Effector memory CD8-positive, alpha-beta T cell (primary cell): ENCODE results near the gene FLRT1.
"Not testable (repeated sequence)": the region's sequence is repeated elsewhere in the genome, so short reads cannot be mapped to it uniquely, and the experiment has no call there.

Source experiments
- ATAC-seq: fragments of 150-1000 bp; cut with Tn5 transposase; replicated peaks from 2 replicates; pipeline ENCODE4 v1.10.0; 2021; ENCODE audit warnings: mild to moderate bottlenecking, moderate library complexity
- DNase-seq, 3 experiments: peaks; one replicate each; pipeline ENCODE4 v3.0.0; 2021
- H3K27ac Mint-ChIP-seq, 2 donors: one replicate each; pipeline ENCODE4 v1.8.0; 2022; ENCODE audit warnings: mild to moderate bottlenecking in 2 of 2, mixed read lengths in 2 of 2, moderate library complexity in 2 of 2
- H3K27me3 Mint-ChIP-seq, 2 donors: one replicate each; pipeline ENCODE4 v1.8.0; 2022; ENCODE audit warnings: mixed read lengths in 2 of 2
- H3K36me3 Mint-ChIP-seq: one replicate; pipeline ENCODE4 v1.8.0; 2022; ENCODE audit warnings: mild to moderate bottlenecking, moderate library complexity, mixed read lengths; ENCODE audit not compliant: insufficient read depth
- H3K4me1 Mint-ChIP-seq, 2 donors: one replicate each; pipeline ENCODE4 v1.8.0; 2022; ENCODE audit warnings: low read depth in 2 of 2, mixed read lengths in 2 of 2
- H3K4me3 Mint-ChIP-seq, 2 donors: one replicate each; pipeline ENCODE4 v1.8.0; 2022; ENCODE audit warnings: mild to moderate bottlenecking in 2 of 2, mixed read lengths in 2 of 2, moderate library complexity in 2 of 2
- H3K9me3 Mint-ChIP-seq, 2 donors: one replicate each; pipeline ENCODE4 v1.8.0; 2022; ENCODE audit warnings: mixed read lengths in 2 of 2

The FLRT1 gene

DNA sequence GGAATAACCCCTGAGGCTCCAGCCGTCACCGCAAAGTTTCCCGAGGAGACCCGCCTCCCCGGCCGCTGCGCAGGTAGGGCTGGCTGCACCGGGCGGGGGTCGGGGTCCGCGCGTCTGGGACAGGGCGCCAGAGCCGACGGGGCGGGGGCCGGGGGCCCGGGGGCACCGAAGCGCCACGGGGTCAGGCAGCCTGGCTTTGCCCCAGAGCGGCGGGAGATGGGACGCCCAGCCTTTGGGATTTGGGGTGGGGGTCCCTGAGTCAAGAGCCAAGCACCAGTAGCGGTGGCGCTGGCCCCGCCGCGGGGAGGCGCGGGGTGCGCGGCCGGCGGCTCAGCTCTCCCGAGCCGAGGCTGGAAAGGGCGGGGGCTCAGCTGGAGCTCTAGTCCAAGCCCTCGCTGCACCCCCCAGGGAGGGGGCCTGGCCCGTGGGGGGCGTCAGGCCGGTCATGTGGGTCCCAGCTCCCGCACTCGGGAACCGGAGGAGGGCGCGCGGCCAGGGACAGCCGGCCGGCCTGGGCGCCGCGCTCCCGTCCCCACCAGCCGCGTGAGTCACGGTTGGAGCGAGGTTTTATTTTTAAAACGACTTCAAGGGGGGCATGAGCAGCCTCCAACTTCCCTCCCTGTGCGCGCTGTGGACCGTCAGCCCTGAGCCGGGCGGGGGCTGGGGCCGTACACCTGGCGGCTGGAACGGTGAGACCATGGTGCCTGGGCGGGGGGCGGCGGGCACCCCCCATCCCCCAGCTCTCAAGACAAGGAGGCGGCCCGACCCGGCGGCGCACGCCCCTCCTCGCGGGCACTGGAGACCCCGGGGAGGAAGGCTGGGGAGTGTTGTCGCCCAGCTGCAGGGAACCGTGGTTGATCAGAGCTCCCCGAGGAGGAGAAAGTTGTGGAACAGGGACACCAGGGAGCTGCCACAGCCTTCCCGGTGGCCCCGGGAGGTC, 626 bp downstream of the FLRT1 start:
- peaks cover 7% of the 10 kb centered on the region for H3K36me3 Mint-ChIP-seq
- no peaks in the 10 kb centered on the region for H3K9me3 Mint-ChIP-seq
- no peak for DNase-seq
- no peak overlapping the region for H3K4me3 Mint-ChIP-seq
- no peak overlapping the region for H3K27ac Mint-ChIP-seq
- peaks cover 41 to 75% of the 10 kb centered on the region in 2 donors for H3K27me3 Mint-ChIP-seq
- H3K4me1 Mint-ChIP-seq: peaks cover 4% of the 10 kb centered on the region in 2 donors
- ATAC-seq: no peak

DNA sequence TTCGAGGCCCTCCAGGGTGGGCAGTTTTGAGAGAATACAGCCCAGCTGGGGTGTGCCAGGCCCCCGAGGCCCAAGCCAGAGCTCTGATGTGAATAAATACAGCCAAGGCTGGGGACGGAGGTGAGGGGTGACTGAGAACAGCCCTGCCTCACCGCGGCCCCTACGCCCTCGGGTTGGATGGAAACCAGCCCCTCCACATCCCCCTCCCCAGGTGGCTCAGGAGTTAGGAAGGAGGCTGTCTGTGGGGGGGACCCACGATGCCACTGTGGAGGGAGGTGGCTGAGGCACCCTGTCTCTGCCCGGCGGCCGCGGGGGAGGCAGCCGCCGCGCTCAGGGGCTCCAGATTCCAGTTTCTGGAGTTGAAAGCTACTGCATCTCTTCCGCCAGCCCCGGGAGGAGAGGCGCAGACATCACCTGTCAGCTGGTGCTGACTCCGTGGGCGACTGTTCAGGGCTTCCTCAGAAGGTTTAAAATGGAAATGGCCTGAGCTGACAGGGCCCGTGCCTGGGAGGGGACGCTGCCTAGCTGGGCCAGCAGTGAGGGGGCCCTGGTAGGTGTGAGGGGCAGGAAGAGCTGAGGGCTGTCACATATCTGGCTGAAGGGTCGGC, 1.4 kb downstream of the FLRT1 start:
- H3K4me3 Mint-ChIP-seq: no peak overlapping the region
- H3K36me3 Mint-ChIP-seq: peaks cover 7% of the 10 kb centered on the region
- DNase-seq (no peak), ATAC-seq (no peak)
- H3K9me3 Mint-ChIP-seq: no peaks in the 10 kb centered on the region
- H3K4me1 Mint-ChIP-seq: peaks cover 4% of the 10 kb centered on the region in 2 donors
- no peak overlapping the region for H3K27ac Mint-ChIP-seq
- H3K27me3 Mint-ChIP-seq: peaks cover 41 to 75% of the 10 kb centered on the region in 2 donors

DNA sequence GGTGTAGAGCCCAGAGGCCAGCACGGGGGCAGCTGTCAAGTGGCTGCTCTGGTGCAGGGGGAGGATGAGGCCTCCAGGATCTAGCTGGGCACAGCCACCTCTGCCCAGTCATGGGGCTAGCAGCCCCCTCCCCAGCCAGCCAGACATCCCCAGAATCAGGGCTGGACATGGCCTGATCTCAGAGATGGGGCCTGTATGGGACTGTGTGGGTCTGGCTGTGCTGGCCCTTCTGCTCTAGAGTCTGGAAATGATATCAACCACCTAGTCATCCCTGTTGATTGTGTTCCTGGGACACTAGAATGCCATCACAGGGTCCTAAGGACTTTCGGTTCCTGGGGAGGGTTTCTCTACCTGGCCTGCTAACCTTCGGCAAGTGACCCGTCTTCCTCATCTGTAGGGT, 2.8 kb downstream of the FLRT1 start:
- Mint-ChIP-seq H3K9me3 (no peaks in the 10 kb centered on the region), H3K27me3 (peaks cover 34 to 64% of the 10 kb centered on the region in 2 donors), H3K4me3 (no peak overlapping the region), H3K27ac (no peak overlapping the region), H3K36me3 (peaks cover 7% of the 10 kb centered on the region), H3K4me1 (peaks cover 4% of the 10 kb centered on the region in 2 donors)
- no peak for ATAC-seq
- DNase-seq: no peak

DNA sequence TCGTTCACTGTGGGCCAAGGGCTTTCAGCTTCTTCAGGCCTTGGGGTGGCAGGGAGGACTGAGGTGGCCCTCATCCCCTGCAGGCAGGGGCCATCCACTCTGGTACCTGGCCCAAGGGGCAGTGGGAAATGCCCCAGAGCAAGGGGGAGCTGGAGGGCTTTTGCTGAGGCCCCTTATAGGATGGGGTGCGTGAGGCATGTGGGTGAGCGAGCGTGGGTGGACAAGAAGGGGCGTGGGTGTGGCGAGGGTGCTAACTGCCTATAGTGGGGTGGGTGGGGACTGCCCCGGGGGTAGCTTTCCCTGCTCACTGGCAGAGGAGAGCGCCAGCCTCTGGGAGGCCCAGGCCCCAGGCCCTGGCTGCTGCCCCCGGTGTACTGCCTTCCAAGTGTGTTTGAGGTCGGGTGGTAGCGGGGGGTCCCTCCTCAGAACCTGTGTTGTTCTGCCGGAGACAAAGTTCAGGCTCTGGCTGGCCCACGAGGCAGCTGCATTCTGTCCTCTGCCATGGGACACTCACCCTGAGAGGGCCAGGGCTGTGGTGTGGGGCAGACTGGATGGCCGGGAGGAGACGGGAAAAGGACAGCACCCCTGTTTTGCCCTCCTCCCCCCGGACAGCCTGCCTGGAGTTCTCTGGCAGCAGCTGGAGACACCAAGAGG, 3.4 kb downstream of the FLRT1 start:
- no peak overlapping the region for H3K4me3 Mint-ChIP-seq
- ATAC-seq (no peak), DNase-seq (no peak)
- peaks cover 4% of the 10 kb centered on the region in 2 donors for H3K4me1 Mint-ChIP-seq
- peaks cover 7% of the 10 kb centered on the region for H3K36me3 Mint-ChIP-seq
- H3K9me3 Mint-ChIP-seq: no peaks in the 10 kb centered on the region
- H3K27ac Mint-ChIP-seq: no peak overlapping the region
- H3K27me3 Mint-ChIP-seq: peaks cover 30 to 57% of the 10 kb centered on the region in 2 donors

DNA sequence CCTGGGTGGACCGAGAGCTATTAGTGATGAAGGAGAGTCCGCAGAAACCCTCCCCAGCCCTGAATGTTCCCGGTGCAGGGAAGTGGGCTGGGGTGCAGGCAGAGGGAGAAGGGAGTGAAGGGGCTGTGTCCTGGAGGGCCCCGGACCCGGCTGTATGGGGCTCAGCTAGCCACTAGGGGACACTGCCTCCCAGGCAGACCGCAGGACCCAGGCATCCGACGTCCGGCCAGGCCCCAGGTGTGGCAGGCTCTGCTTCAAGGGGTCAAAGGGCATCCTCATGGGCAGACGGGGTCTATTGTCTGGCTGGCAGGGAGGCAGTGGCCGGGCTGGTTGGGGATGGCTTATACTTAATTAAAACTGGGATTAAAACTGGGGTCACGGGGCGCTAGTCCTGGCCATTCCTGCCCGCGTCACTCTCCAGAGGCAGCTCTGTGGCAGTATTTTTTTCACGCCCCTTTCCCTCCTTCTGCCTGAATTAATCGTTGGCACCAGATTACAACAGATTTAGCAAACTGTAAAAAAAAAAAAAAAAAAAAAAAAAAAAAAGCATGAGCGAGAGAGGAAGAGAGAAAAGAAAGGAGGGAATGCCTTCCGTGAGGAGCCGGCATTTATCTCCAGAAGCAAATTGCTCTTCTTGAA, 5.1 kb downstream of the FLRT1 start:
- DNase-seq: no peak
- Mint-ChIP-seq H3K27ac (no peak overlapping the region), H3K36me3 (peaks cover 3% of the 10 kb centered on the region), H3K4me3 (no peak overlapping the region), H3K9me3 (no peaks in the 10 kb centered on the region), H3K4me1 (no peaks in the 10 kb centered on the region), H3K27me3 (peaks cover 17 to 43% of the 10 kb centered on the region in 2 donors)
- ATAC-seq: no peak

DNA sequence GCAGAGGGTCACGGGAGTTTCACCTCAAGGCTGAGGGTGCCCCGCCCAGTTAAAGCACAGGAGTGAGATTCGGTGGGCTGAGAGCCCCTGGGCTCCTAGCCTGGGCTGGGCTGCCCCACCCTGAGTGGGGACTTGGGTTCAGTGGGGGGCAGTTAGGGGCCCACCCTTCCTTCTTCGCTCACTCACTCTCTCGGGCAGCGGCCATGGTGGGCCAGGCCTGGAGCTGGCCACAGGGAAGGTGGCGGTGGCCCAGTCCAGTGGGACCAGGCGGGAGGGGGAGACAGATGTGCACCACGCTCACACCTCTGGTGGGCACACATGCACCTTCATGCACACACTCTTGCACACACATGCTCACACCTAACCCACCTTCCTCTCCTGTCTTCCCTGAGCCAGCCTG, 6.1 kb downstream of the FLRT1 start:
- Mint-ChIP-seq H3K9me3 (no peaks in the 10 kb centered on the region), H3K27ac (no peak overlapping the region), H3K36me3 (peaks cover 3% of the 10 kb centered on the region), H3K4me3 (no peak overlapping the region), H3K4me1 (no peaks in the 10 kb centered on the region), H3K27me3 (peaks cover 17 to 41% of the 10 kb centered on the region in 2 donors)
- no peak for DNase-seq
- no peak for ATAC-seq

DNA sequence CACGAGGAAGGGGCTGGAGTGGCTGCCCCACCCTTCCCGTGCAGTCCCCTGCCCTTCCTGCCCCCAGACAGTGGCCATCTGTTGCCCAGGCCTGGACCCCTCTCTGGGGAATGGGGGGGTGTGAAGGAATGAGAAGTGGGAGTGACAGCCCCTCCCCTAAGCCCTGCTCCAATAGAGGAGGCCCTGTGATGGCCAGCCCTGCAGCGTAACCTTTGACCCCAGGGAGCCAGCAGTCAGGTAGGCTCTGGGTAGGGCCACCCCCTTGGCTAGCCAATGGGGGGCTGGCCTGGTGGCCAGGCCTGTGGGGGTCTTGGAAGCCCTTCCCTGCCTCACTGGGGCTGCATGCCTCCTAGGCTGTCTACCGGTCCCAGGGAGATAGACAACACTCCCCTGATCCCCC, 6.6 kb downstream of the FLRT1 start:
- Mint-ChIP-seq H3K27ac (no peak overlapping the region), H3K4me3 (no peak overlapping the region), H3K36me3 (peaks cover 3% of the 10 kb centered on the region), H3K27me3 (peaks cover 17 to 36% of the 10 kb centered on the region in 2 donors), H3K9me3 (no peaks in the 10 kb centered on the region), H3K4me1 (no peaks in the 10 kb centered on the region)
- ATAC-seq (no peak), DNase-seq (no peak)

DNA sequence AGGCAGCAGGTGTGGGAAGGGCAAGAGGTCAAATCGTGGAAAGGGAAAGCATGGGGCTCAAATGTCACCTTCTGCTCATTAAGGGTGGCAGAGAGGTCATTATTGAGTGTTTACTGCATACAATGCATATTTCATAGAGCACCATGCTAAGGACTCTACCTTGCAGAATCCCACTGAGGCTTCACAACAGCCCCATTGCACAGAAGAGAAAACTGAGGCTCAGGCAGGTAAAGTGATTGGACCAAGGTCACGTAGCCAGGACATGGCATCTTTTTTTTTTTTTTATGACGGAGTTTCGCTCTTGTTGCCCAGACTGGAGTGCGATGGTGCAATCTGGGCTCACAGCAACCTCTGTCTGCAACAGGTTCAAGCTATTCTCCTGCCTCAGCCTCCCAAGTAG, 7.8 kb downstream of the FLRT1 start:
- H3K4me1 Mint-ChIP-seq: no peaks in the 10 kb centered on the region
- DNase-seq (no peak), ATAC-seq (no peak)
- no peak overlapping the region for H3K4me3 Mint-ChIP-seq
- no peak overlapping the region for H3K27ac Mint-ChIP-seq
- peaks cover 14 to 24% of the 10 kb centered on the region in 2 donors for H3K27me3 Mint-ChIP-seq
- no peaks in the 10 kb centered on the region for H3K9me3 Mint-ChIP-seq
- no peaks in the 10 kb centered on the region for H3K36me3 Mint-ChIP-seq

DNA sequence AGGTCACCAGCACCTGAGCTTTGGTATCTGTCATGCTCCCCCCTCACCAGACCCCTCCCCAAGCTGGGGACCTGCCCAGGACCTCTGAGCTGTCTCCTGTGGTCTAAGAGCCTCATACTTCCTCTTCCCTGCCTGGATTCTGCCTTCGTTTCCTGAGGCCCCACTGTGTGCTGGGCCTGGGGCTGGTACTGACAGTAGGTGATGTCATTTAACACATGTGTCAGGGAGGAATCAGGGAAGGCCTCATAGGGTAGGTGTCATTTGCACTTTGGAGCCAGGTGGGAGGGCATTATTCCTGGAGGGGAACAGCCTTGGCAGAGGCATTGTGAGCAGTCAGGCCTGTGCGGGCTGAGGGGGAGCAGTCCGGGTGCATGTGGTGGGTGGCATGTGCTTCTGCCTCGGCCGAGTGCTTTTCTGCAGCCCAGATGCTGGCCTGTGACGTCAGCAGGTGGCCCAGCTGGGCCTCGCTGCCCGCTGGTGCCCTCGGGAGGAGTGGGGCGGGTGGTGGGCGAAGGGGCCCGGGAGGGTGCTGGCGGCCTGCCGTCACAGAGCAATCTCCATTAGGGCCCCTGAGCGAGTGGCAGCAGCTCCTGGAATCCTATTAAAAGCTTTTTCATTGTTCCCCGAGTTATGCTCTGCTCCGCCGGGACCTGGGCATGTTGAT, 9.1 kb downstream of the FLRT1 start:
- Mint-ChIP-seq H3K36me3 (no peaks in the 10 kb centered on the region), H3K27me3 (peaks cover 9 to 11% of the 10 kb centered on the region in 2 donors)

DNA sequence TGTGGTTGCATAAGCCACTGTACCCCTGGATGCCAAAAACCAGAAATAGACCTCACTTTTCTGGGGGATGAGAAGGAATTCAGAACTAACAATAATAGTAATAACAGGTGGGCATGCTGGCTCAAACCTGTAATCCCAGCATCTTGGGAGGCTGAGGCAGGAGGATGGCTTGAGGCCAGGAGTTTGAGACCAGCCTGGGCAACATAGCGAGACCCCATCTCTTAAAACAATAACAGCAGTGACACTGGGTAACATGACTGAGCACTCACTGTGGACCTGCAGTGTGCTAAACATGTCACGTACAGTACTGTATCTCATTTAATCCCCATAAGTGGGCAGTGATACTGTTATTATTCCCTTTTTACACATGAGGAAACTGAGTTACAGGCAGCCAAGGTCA, 10.0 kb downstream of the FLRT1 start:
- DNase-seq (no peak), ATAC-seq (no peak)
- H3K36me3 Mint-ChIP-seq: no peaks in the 10 kb centered on the region
- peaks cover under 1 to 2% of the 10 kb centered on the region in 2 donors for H3K27me3 Mint-ChIP-seq
- H3K27ac Mint-ChIP-seq: no peak overlapping the region
- H3K4me3 Mint-ChIP-seq: no peak overlapping the region
- no peaks in the 10 kb centered on the region for H3K4me1 Mint-ChIP-seq
- H3K9me3 Mint-ChIP-seq: no peaks in the 10 kb centered on the region

More for the DNA sequence above, 9.1 kb downstream of the FLRT1 start:
- Mint-ChIP-seq H3K9me3 (no peaks in the 10 kb centered on the region), H3K4me1 (no peaks in the 10 kb centered on the region), H3K4me3 (no peak overlapping the region), H3K27ac (no peak overlapping the region)
- no peak for ATAC-seq
- no peak for DNase-seq

DNA sequence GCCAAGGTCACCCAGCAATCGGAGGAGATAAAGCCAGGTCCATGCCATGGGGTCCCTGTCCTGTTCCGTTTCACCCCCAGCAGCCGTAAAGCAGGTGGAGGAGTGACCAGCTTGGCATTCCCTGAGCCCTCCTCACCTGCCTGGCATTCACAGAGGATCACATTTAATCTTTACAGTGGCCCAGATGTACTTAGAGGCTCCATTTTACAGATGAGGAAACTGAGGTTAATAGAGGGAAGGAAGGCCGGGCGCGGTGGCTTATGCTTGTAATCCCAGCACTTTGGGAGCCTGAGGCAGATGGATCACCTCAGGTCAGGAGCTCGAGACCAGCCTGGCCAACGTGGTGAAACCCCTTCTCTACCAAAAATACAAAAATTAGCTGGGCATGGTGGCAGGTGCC, 11.6 kb downstream of the FLRT1 start:
- H3K27me3 Mint-ChIP-seq, ATAC-seq, DNase-seq, H3K9me3 Mint-ChIP-seq, H3K36me3 Mint-ChIP-seq, H3K27ac Mint-ChIP-seq, H3K4me1 Mint-ChIP-seq, H3K4me3 Mint-ChIP-seq: not testable (repeated sequence)

DNA sequence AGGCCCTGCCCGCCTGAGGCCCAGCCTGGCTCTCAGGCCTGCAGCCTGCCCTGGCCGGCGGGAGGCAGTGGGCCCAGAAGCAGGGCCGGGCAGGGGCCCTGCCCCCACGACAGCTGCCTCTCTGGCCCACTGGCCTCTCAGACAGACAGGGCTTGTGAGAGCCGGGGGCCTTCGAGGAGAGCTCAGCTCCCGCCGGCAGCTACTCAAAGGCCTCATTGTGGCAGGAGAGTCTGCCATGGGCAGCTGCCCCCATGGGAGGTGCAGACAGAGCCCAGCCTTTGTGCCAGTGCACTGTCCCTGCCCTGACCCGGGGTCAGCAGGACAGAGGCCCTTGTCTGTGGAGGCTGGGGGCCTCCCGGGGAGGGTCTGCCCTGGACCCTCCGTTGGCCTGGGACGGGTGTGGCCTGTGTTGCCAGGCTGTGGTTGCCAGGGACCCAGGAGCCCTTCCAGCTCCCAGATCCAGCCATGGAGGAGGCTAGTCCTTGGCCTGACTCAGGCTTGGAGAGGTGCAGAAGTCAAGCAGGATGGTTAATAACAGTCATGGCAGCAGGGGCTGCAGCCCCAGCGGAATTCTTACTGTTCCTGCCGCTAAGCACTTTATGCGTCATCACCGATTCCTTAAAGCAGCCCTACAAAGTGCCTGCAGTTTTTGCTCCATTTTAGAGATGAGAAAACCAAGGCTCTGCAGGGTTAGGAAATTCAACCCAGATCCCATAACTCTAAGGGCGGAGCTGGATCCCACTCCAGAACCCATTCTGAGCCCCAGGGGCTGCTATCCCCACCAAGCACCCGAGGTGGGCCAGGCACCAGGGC, 12.5 kb downstream of the FLRT1 start:
- no peak for DNase-seq
- Mint-ChIP-seq H3K27me3 (no peaks in the 10 kb centered on the region), H3K4me1 (no peaks in the 10 kb centered on the region), H3K4me3 (no peak overlapping the region), H3K36me3 (no peaks in the 10 kb centered on the region), H3K27ac (no peak overlapping the region), H3K9me3 (no peaks in the 10 kb centered on the region)
- no peak for ATAC-seq
